ENCODE results near the gene OR51B2.
"Not testable (repeated sequence)": the region's sequence is repeated elsewhere in the genome, so short reads cannot be mapped to it uniquely, and the experiment has no call there.

The OR51B2 gene

GRCh38 chr11:5313326-5314023, 10.6 kb downstream of the OR51B2 start:
- DNase-seq (ENCODE audit: low spot score): not testable (repeated sequence)

GRCh38 chr11:5310423-5310822, 13.7 kb downstream of the OR51B2 start:
- DNase-seq (ENCODE audit: low spot score): no peak

GRCh38 chr11:5307256-5308019, 16.7 kb downstream of the OR51B2 start:
- DNase-seq (ENCODE audit: low spot score): no peak

DNA sequence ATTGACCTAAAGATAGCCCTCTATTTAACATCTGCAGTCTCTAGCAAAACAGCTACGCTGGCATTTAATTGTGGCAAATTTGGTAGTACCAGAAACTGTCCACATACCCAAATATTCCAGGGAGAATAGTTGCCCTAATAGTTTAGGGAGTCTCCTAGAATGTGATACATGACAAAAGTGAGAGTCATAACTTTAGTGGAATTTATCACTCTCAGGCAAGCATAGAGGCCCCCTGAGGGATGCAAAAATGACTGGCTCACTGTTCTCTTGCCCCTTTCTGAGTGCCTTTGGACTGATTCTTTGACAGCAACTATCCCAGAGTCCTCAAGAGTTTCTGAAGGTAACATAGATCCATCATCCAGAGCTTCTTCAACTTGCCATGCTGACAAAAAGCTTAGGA, 20.1 kb downstream of the OR51B2 start:
- DNase-seq (ENCODE audit: low spot score): no peak

GRCh38 chr11:5303626-5304025, 20.5 kb downstream of the OR51B2 start:
- DNase-seq (ENCODE audit: low spot score): no peak

GRCh38 chr11:5301846-5302245, 22.3 kb downstream of the OR51B2 start, which contains the start of gene OR51B4:
TSS of gene OR51B4 (minus strand) at chr11:5301946. CDS start at chr11:5301946, 0 bp downstream.
- no peak for DNase-seq (ENCODE audit: low spot score)

- no peak for DNase-seq (ENCODE audit: low spot score)
Observed at GRCh38 chr11:5300251-5300650, 23.8 kb downstream of the OR51B2 start.

DNA sequence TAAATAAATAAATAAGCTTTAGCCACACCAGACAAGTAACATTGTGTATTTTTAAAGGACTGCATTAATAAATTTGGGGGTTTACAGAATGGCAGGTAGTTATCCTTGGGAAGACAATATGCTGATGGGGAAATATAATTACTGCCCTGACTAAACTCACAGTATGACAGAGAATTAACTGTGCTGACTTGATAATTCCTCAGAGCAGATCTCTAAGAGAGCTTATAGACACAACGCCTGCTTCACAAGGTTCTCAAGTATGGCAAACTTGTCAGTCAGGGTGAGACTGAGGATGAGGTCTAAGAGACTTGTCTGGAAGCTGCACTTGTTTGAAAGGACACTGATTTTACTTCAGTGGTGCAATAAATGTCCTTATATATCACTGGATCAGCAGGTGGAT, 25.6 kb downstream of the OR51B2 start:
- no peak for DNase-seq (ENCODE audit: low spot score)

GRCh38 chr11:5297721-5298323, 26.3 kb downstream of the OR51B2 start:
- DNase-seq (ENCODE audit: low spot score): no peak

DNA sequence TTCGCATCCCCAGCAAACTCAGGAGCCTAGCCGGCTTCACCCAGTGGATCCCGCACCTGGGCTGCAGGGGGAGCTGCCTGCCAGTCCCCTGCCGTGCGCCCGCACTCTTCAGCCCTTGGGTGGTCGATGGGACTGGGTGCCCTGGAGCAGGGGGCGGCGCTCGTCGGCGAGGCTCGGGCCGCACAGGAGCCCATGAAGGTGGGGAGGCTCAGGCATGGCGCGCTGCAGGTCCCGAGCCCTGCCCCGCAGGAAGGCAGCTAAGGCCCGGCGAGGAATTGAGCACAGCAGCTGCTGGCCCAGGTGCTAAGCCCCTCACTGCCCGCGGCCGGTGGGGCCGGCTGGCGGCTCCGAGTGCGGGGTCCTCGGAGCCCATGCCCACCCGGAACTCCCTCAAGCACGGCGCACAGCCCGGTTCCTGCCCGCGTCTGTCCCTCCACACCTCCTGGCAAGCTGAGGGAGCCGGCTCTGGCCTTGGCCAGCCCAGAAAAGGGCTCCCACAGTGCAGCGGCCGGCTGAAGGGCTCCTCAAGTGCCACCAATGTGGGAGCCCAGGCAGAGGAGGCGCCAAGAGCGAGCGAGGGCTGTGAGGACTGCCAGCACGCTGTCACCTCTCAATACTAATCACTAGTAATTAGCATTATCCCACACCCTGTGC, 29.6 kb downstream of the OR51B2 start:
- not testable (repeated sequence) for DNase-seq (ENCODE audit: low spot score)

DNA sequence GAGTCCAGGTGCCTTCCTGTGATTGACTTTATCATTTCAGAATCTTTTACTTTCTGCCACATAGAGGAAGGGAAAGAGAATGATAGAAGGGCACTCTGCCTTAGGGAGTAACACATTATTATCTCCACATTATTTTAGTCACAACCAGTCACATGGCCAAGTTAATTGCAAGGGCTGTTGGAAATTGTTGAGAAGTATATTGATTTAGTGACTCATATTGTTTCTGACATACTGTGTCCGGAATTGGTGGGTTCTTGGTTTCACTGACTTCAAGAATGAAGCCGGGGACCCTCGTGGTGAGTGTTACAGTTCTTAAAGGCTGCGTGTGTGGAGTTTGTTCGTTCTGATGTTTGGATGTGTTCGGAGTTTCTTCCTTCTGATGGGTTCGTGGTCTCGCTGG, 31.1 kb downstream of the OR51B2 start:
- no peak for DNase-seq (ENCODE audit: low spot score)

- no peak for DNase-seq (ENCODE audit: low spot score)
Observed at GRCh38 chr11:5291207-5291838, 32.8 kb downstream of the OR51B2 start.

- no peak for DNase-seq (ENCODE audit: low spot score)
Observed at GRCh38 chr11:5290106-5290505, 34.0 kb downstream of the OR51B2 start.

- no peak for DNase-seq (ENCODE audit: low spot score)
Observed at GRCh38 chr11:5289696-5290095, 34.4 kb downstream of the OR51B2 start.

DNA sequence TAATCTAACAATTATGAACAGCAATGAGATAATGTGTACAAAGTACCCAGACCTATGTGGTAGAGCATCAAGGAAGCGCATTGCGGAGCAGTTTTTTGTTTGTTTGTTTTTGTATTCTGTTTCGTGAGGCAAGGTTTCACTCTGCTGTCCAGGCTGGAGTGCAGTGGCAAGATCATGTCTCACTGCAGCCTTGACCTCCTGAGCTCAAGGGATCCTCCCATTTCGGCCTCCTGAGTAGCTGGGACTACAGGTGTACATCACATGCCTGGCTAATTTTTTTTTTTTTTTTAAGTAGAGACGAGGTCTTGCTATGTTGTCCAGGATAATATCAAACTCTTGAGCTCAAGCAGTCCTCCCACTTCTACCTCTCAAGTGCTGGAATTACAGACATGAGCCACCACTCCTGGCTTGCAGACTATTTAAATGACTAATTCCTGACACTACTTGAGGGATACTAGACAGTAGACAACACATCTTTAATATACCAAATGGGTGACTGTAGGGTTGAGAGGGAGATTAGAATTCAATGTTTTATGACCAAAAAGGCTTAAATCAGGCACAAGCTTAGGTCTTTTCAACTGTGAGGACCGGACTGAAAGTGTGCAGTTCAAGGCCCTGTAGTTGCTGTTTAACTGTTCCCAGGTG, 35.1 kb downstream of the OR51B2 start:
- no peak for DNase-seq (ENCODE audit: low spot score)

DNA sequence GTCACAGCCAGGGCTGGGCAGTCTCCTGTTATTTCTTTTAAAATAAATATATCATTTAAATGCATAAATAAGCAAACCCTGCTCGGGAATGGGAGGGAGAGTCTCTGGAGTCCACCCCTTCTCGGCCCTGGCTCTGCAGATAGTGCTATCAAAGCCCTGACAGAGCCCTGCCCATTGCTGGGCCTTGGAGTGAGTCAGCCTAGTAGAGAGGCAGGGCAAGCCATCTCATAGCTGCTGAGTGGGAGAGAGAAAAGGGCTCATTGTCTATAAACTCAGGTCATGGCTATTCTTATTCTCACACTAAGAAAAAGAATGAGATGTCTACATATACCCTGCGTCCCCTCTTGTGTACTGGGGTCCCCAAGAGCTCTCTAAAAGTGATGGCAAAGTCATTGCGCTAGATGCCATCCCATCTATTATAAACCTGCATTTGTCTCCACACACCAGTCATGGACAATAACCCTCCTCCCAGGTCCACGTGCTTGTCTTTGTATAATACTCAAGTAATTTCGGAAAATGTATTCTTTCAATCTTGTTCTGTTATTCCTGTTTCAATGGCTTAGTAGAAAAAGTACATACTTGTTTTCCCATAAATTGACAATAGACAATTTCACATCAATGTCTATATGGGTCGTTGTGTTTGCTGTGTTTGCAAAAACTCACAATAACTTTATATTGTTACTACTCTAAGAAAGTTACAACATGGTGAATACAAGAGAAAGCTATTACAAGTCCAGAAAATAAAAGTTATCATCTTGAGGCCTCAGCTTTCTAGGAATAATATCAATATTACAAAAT, 35.8 kb downstream of the OR51B2 start:
- no peak for DNase-seq (ENCODE audit: low spot score)

- DNase-seq (ENCODE audit: low spot score): no peak
Observed at GRCh38 chr11:5286901-5287300, 37.2 kb downstream of the OR51B2 start.

- no peak for DNase-seq (ENCODE audit: low spot score)
Observed at GRCh38 chr11:5286351-5286750, 37.7 kb downstream of the OR51B2 start.

GRCh38 chr11:5285703-5286340, 38.3 kb downstream of the OR51B2 start:
- DNase-seq (ENCODE audit: low spot score): no peak

GRCh38 chr11:5284637-5285036, 39.5 kb downstream of the OR51B2 start:
- no peak for DNase-seq (ENCODE audit: low spot score)
